K562 (cell line): ENCODE data around the gene VIPR1. TPM values are rescaled to one million over a fixed set of nuclear protein-coding genes. Genes with fewer than 3 reads are reported as not detected.

ENCODE experiments used
- ATAC-seq: fragments of 200-7000 bp; cut with Tn5 transposase; 3 replicates; pipeline ENCODE4 v1.9.1; 2020; ENCODE audit warnings: moderate library complexity
- BruUV-seq: library from RNA; stranded (reverse); fragments of 400-500 nt; replicated peaks from 2 replicates; lab custom pipeline; 2021; lab: Mats Ljungman, UMichigan
- CTCF ChIA-PET: fragments of 300-600 bp; formaldehyde crosslinking; extraction: SDS; loops from one replicate; lab custom pipeline; 2021; ENCODE audit warnings: low intra/inter-chr PET ratio; lab: Yijun Ruan, JAX
- POLR2A ChIA-PET: fragments of 300-600, 350-650 bp; sonication (Branson Sonifier 250); formaldehyde crosslinking; extraction: SDS; loops from one replicate; lab custom pipeline; 2021; ENCODE audit warnings: antibody characterized with exemption, inconsistent platforms; lab: Yijun Ruan, JAX
- DNase-seq, 4 experiments: peaks; one replicate each; pipeline versions ENCODE4 v3.0.0 to v3.0.0-alpha.2; 2011 to 2018; ENCODE audit warnings: low spot score in 3 of 4, mixed read lengths in 3 of 4; ENCODE audit errors: extremely low read depth in 1 of 4
- FAIRE-seq: peaks from 2 replicates; lab custom pipeline; 2011; peaks lifted over from hg19 to GRCh38; lab: Jason Lieb, UNC
- H2AFZ ChIP-seq: 2 replicates; pipeline ENCODE4 v1.6.0; 2011; ENCODE audit warnings: low read depth, low read length, control low read depth, inconsistent platforms
- H3K27ac ChIP-seq: fragments of 200-600 bp; 3 replicates; pipeline ENCODE4 v1.8.0; 2011; ENCODE audit warnings: low read depth, mild to moderate bottlenecking, control low read depth, inconsistent platforms, low read length, moderate library complexity, mixed read lengths; ENCODE audit errors: extremely low read depth
- H3K27me3 ChIP-seq, 2 experiments: fragments of 300-600 bp in 1 of 2; 2 replicates in 1 of 2; 3 replicates in 1 of 2; pipeline versions ENCODE4 v1.6.0 to v1.8.0; 2011; ENCODE audit warnings: inconsistent platforms in 2 of 2, low read length in 2 of 2, mild to moderate bottlenecking in 1 of 2, mixed read lengths in 1 of 2, moderate library complexity in 1 of 2; ENCODE audit not compliant: control insufficient read depth in 2 of 2, insufficient read depth in 2 of 2
- H3K36me3 ChIP-seq: fragments of 300-600 bp; 3 replicates; pipeline ENCODE4 v1.8.0; 2011; ENCODE audit warnings: mild to moderate bottlenecking, low read length, inconsistent platforms; ENCODE audit not compliant: control insufficient read depth, insufficient read depth
- H3K4me1 ChIP-seq, 2 experiments: fragments of 200-600 bp in 1 of 2; replicated peaks in 1 of 2; 2 replicates in 1 of 2; 3 replicates in 1 of 2; pipeline versions ENCODE4 v1.5.1 to v1.8.0; 2011; ENCODE audit warnings: inconsistent platforms in 2 of 2, low read length in 2 of 2, mild to moderate bottlenecking in 1 of 2, mixed read lengths in 1 of 2, moderate library complexity in 1 of 2; ENCODE audit not compliant: control insufficient read depth in 2 of 2, insufficient read depth in 2 of 2
- H3K4me2 ChIP-seq: 2 replicates; pipeline ENCODE4 v1.6.1; 2011; ENCODE audit warnings: low read length, control low read depth, inconsistent platforms, mixed read lengths; ENCODE audit not compliant: insufficient read depth
- H3K4me3 ChIP-seq: fragments of 200-600 bp; sonication (generic), shearing (Covaris generic); 2 replicates; pipeline ENCODE4 v1.5.1; 2016; ENCODE audit warnings: control low read depth, inconsistent platforms
- H3K79me2 ChIP-seq: fragments of 200-600 bp; 3 replicates; pipeline ENCODE4 v1.8.0; 2011; ENCODE audit warnings: low read length, inconsistent platforms; ENCODE audit not compliant: control insufficient read depth, insufficient read depth
- H3K9ac ChIP-seq, 2 experiments: 2 replicates each; pipeline versions ENCODE4 v1.6.0 to v1.6.1; 2011; ENCODE audit warnings: low read depth in 2 of 2, low read length in 2 of 2, control low read depth in 1 of 2, inconsistent platforms in 1 of 2, mild to moderate bottlenecking in 1 of 2, mixed read lengths in 1 of 2; ENCODE audit not compliant: insufficient read depth in 1 of 2
- H3K9me1 ChIP-seq: one replicate; pipeline ENCODE4 v1.6.0; 2011; ENCODE audit warnings: inconsistent platforms, mild to moderate bottlenecking, low read length, moderate library complexity; ENCODE audit not compliant: control insufficient read depth, insufficient read depth
- H3K9me3 ChIP-seq: replicated peaks from 2 replicates; pipeline ENCODE4 v1.5.1; 2011; ENCODE audit warnings: low read depth, low read length, inconsistent platforms; ENCODE audit not compliant: control insufficient read depth, insufficient read depth
- H4K20me1 ChIP-seq: replicated peaks from 2 replicates; pipeline ENCODE4 v1.6.1; 2011; ENCODE audit warnings: low read length, inconsistent platforms, mixed read lengths; ENCODE audit not compliant: control insufficient read depth, insufficient read depth
- ARID2 ChIP-seq: fragments of 450-650 bp; IDR thresholded peaks from 2 replicates; pipeline ENCODE4 v1.6.1; 2017; ENCODE audit warnings: antibody characterized with exemption, mild to moderate bottlenecking
- DPF2 ChIP-seq: fragments of 450-650 bp; IDR thresholded peaks from 2 replicates; pipeline ENCODE4 v1.6.1; 2016
- ELF2 ChIP-seq: fragments of 250-450 bp; sonication (Bioruptor Pico); IDR thresholded peaks from 2 replicates; pipeline ENCODE4 v1.5.0; 2021; ENCODE audit warnings: mild to moderate bottlenecking
- HIVEP1 ChIP-seq: fragments of 250-450 bp; sonication (Bioruptor Pico); IDR thresholded peaks from 2 replicates; pipeline ENCODE4 v1.4.0; 2020; ENCODE audit warnings: mild to moderate bottlenecking
- POLR2AphosphoS2 ChIP-seq: IDR thresholded peaks from 2 replicates; pipeline ENCODE4 v1.6.1; 2012; ENCODE audit warnings: low read length, improper control_type of control experiment
- SMARCA5 ChIP-seq: fragments of 450-650 bp; IDR thresholded peaks from 2 replicates; pipeline ENCODE4 v1.6.1; 2016
- ZBTB33 ChIP-seq: sonication (generic); formaldehyde crosslinking; IDR thresholded peaks from 2 replicates; pipeline ENCODE4 v1.8.1; 2023; ENCODE audit warnings: mild to moderate bottlenecking, missing genetic modification reagents
- ZHX1 ChIP-seq: fragments of 150-350 bp; conservative IDR thresholded peaks from 2 replicates; pipeline ENCODE4 v1.6.1; 2014; ENCODE audit warnings: low read length
- ZNF175 ChIP-seq: fragments of 200-800 bp; sonication (Bioruptor generic); IDR thresholded peaks from 2 replicates; pipeline ENCODE4 v1.6.1; 2016; ENCODE audit warnings: low read depth, mild to moderate bottlenecking, missing genetic modification characterization, missing compliant biosample characterization
- ZNF224 ChIP-seq: sonication (generic); formaldehyde crosslinking; IDR thresholded peaks from 2 replicates; pipeline ENCODE4 v1.8.0; 2022; ENCODE audit warnings: mild to moderate bottlenecking, missing genetic modification reagents
- ZNF76 ChIP-seq: fragments of 250-450 bp; sonication (Bioruptor Pico); IDR thresholded peaks from 2 replicates; pipeline ENCODE4 v1.4.0; 2020; ENCODE audit warnings: mild to moderate bottlenecking, moderate library complexity, borderline replicate concordance
- ZZZ3 ChIP-seq: fragments of 450-650 bp; IDR thresholded peaks from 2 replicates; pipeline ENCODE4 v1.6.1; 2016; ENCODE audit warnings: antibody characterized with exemption, mild to moderate bottlenecking, moderate library complexity
- WGBS: fragments of 100-300 bp; shearing (Covaris generic); methylation state at CpG from one replicate; pipeline ENCODE4 v1.1.6; 2016; ENCODE audit warnings: low coverage, mixed read lengths; ENCODE audit not compliant: insufficient coverage; ENCODE audit errors: missing lambda C conversion rate; 5-methylcytosine and 5-hydroxymethylcytosine counted together
- in situ Hi-C: fragments of 300-500 bp; cut with MboI; formaldehyde crosslinking; loops from 4 replicates; pipeline ENCODE4 v1.15.0; 2018; ENCODE audit warnings: inconsistent platforms, mixed read lengths
- intact Hi-C: fragments of 100-400 bp; cut with micrococcal nuclease; formaldehyde crosslinking; loops from 2 replicates; pipeline ENCODE4 v1.14.2; 2022
- polyA plus RNA-seq, 8 experiments: library from polyadenylated mRNA; depleted of rRNA in 4 of 8; stranded (reverse) in 5 of 8; unstranded in 3 of 8; fragments of >200 nt; fragmentation: Nextera tagmentation in 2 of 8; fragmentation: Illumina TruSeq in 1 of 8; extraction: Ambion mirVana in 2 of 8; extraction: Trizol in 1 of 8; gene quantifications; 2 replicates each; pipeline versions ENCODE4 v1.2.1 to v1.2.3, GENCODE V29; 2011 to 2014; ENCODE audit warnings: inconsistent platforms in 1 of 8, missing spikeins in 1 of 8
- total RNA-seq, 7 experiments: library from RNA; depleted of rRNA in 6 of 7; stranded (reverse); fragments of >200 nt in 6 of 7; fragmentation: Illumina TruSeq in 2 of 7; extraction: Trizol in 2 of 7; gene quantifications; 2 replicates each; pipeline versions ENCODE4 v1.2.1 to v1.2.3, GENCODE V29; 2011 to 2021; ENCODE audit warnings: low replicate concordance in 1 of 7

Gene VIPR1
- total and polyA plus RNA-seq, 9 of the 15 experiments (the other 6 are each of a cell fraction or from before 2014, with no cell fraction given) = 0.04 to 0.38 (median 0.12) TPM; not detected in 3

GRCh38 chr3:42468111-42468510, 34.3 kb upstream of the VIPR1 start:
- H3K9ac ChIP-seq = no peak overlapping the region
- intact Hi-C loops (no loop called here), in situ Hi-C loops (no loop called here)
- H3K36me3 ChIP-seq = no peaks in the 10 kb centered on the region
- TF ChIP-seq SMARCA5 (no peak), ELF2 (no peak)
- peaks cover 2% of the 10 kb centered on the region; the same call in 1 of the 2 replicates for H4K20me1 ChIP-seq
- no peaks in the 10 kb centered on the region for H3K9me1 ChIP-seq
- ATAC-seq (no peak), DNase-seq (no peak), FAIRE-seq (no peak)
- H3K27ac ChIP-seq = no peak overlapping the region
- BruUV-seq = no TSS peak
- H3K79me2 ChIP-seq = no peaks in the 10 kb centered on the region
- WGBS = 0% methylated on average over 3 of the region's 3 CpGs
- no peaks in the 10 kb centered on the region for H3K4me1 ChIP-seq
- H2AFZ ChIP-seq = no peak overlapping the region
- POLR2A ChIA-PET = no interaction called here
- no peaks in the 10 kb centered on the region for H3K9me3 ChIP-seq
- H3K27me3 ChIP-seq = peaks cover 2 to 8% of the 10 kb centered on the region in 2 experiments; a peak in 3 of 5 replicates
- H3K4me2 ChIP-seq = no peak overlapping the region
- no peak overlapping the region for H3K4me3 ChIP-seq
- CTCF ChIA-PET = no interaction called here

- no peak overlapping the region for H2AFZ ChIP-seq
- no peak overlapping the region for H3K9ac ChIP-seq
- no peaks in the 10 kb centered on the region for H3K9me1 ChIP-seq
- H3K27me3 ChIP-seq = peaks cover 17 to 28% of the 10 kb centered on the region in 2 experiments; a peak in 4 of 5 replicates
- H3K9me3 ChIP-seq = no peaks in the 10 kb centered on the region
- no peak for TF ChIP-seq ZNF76 (CRISPR knock-in tag)
- no peak for TF ChIP-seq ARID2
- no peak for TF ChIP-seq DPF2
- no peak for TF ChIP-seq ZNF175
- TF ChIP-seq ZHX1 = no peak
- no peak for TF ChIP-seq ZBTB33 (CRISPR knock-in tag)
- TF ChIP-seq HIVEP1 = no peak
- TF ChIP-seq ZNF224 (CRISPR knock-in tag) = no peak
- no peak for TF ChIP-seq POLR2AphosphoS2
- no peak for TF ChIP-seq ZZZ3
- POLR2A ChIA-PET = interaction anchor here (0.5 to 1.3 kb wide), 2 partner anchors 23 to 272 kb away, joined by 3 read pairs; no protein-coding TSS in a partner anchor
- DNase-seq = no peak
- no peak overlapping the region for H3K27ac ChIP-seq
- 0% methylated on average over 2 of the region's 2 CpGs for WGBS
- intact Hi-C loops (no loop called here), in situ Hi-C loops (no loop called here)
- no peaks in the 10 kb centered on the region for H3K79me2 ChIP-seq
- no peak for ATAC-seq
- H3K4me1 ChIP-seq = no peaks in the 10 kb centered on the region
- CTCF ChIA-PET = no interaction called here
- no TSS peak for BruUV-seq
- no peaks in the 10 kb centered on the region for H3K36me3 ChIP-seq
- no peak overlapping the region for H3K4me3 ChIP-seq
- FAIRE-seq = no peak
- peaks cover 8% of the 10 kb centered on the region for H4K20me1 ChIP-seq
- no peak overlapping the region for H3K4me2 ChIP-seq
These were observed 29.9 kb upstream of the VIPR1 start for GRCh38 chr3:42472555-42472954.
